ENCODE measurements around the gene SUGCT.

SUGCT gene

GRCh38 chr7:40680657-40681056 is 545.9 kb downstream of the SUGCT start:
- Histone ChIP-seq H3K4me3 (ENCODE audit: low read depth, low read length) (no peak overlapping the region), H3K27me3 (no peaks in the 10 kb centered on the region), H3K4me1 (no peaks in the 10 kb centered on the region), H3K36me3 (no peaks in the 10 kb centered on the region), H3K9me3 (no peaks in the 10 kb centered on the region)
- DNase-seq: peak; percentile 24
- TF ChIP-seq, protein P1, sequence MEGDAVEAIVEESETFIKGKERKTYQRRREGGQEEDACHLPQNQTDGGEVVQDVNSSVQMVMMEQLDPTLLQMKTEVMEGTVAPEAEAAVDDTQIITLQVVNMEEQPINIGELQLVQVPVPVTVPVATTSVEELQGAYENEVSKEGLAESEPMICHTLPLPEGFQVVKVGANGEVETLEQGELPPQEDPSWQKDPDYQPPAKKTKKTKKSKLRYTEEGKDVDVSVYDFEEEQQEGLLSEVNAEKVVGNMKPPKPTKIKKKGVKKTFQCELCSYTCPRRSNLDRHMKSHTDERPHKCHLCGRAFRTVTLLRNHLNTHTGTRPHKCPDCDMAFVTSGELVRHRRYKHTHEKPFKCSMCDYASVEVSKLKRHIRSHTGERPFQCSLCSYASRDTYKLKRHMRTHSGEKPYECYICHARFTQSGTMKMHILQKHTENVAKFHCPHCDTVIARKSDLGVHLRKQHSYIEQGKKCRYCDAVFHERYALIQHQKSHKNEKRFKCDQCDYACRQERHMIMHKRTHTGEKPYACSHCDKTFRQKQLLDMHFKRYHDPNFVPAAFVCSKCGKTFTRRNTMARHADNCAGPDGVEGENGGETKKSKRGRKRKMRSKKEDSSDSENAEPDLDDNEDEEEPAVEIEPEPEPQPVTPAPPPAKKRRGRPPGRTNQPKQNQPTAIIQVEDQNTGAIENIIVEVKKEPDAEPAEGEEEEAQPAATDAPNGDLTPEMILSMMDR (IDR thresholded peaks at IDR 0.05; ENCODE audit: low read depth, low read length): peak; percentile 70

DNA sequence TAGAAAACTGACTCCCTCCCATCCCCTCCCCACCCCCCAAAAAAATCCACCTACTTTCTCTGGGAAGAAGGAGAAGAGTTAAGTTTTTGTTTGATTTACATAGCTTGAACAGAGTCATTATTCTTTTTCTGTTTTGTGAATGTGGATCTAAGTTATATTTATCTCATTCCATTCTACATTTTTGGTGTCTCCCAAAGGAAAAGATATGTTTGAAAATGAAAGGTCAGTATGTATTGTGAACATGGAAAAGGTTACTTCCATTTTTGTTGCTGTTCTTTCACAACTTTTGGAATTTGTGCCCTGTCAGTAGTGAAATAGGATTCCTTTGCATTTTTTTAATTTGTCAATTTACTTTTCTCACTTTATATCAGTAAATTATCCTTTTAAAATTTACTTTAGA is 547.9 kb downstream of the SUGCT start:
- Histone ChIP-seq H3K4me1 (no peaks in the 10 kb centered on the region), H3K27me3 (no peaks in the 10 kb centered on the region), H3K36me3 (no peaks in the 10 kb centered on the region), H3K4me3 (ENCODE audit: low read depth, low read length) (no peak overlapping the region), H3K9me3 (no peaks in the 10 kb centered on the region)
- DNase-seq: no peak
- TF ChIP-seq, protein P1 (IDR thresholded peaks at IDR 0.05; ENCODE audit: low read depth, low read length): no peak

DNA sequence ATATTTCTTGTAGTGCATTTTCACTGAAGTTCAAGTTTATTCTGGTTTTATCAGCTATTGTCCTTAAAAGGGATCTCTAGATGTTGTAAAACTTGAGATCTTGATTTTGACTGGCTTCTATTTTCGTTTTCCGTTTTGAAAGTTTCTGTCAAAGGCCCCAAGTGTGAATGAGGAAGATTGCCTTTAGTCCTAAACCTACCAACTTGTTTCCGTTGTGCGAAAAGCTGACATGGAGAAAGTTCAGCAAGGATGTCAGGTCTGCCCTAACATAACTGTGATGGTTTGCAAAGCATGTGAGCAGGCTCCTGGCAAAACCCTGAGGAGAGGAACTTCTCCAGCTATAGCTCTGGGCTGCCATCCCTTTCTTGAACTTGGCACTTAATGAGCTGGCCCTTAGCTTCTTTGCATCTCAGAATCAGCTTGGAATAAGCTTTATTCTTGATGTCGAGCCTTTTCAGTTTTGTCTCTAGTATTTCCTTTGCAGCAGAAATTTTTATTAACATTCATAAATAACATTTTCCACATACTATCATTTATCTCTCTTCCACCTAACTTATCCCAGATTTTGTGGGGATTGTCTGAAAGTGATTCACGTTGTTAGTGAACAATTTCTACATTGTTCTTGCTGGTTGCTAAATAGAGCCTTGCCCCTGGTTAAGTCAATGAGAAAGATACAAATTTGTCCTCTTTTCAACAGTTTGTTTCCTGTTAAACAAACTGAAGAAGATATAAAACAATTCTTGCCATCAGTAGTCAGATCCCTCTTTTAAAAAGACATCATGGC is 559.4 kb downstream of the SUGCT start:
- DNase-seq: no peak

DNA sequence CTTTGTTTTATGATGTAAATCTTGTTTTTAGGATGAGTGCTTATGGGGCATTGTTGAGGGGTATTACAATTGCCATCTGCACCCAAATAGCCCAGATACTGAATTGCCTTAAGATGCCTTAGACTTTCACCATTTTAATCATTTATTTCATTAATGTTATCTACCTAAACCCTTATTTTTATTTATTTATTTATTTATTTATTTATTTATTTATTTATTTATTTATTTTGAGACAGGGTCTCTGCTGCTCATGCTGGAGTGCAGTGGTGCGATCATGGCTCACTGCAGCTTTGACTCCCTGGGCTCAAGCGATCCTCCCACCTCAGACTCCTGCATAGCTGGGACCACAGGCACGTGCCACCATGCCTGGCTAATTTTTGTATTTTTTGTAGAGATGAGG is 560.2 kb downstream of the SUGCT start:
- no peaks in the 10 kb centered on the region for H3K9me3 ChIP-seq
- no peak for DNase-seq

More for the DNA sequence above, 559.4 kb downstream of the SUGCT start:
- no peak overlapping the region for H3K4me3 ChIP-seq (ENCODE audit: low read depth, low read length)
- H3K36me3 ChIP-seq: no peaks in the 10 kb centered on the region
- no peaks in the 10 kb centered on the region for H3K27me3 ChIP-seq
- H3K9me3 ChIP-seq: no peaks in the 10 kb centered on the region
- no peaks in the 10 kb centered on the region for H3K4me1 ChIP-seq
- TF ChIP-seq, protein P1 (IDR thresholded peaks at IDR 0.05; ENCODE audit: low read depth, low read length): no peak

GRCh38 chr7:40697653-40698052 is 562.8 kb downstream of the SUGCT start:
- TF ChIP-seq, protein P1 (IDR thresholded peaks at IDR 0.05; ENCODE audit: low read depth, low read length): no peak
- no peaks in the 10 kb centered on the region for H3K36me3 ChIP-seq
- no peaks in the 10 kb centered on the region for H3K9me3 ChIP-seq
- H3K27me3 ChIP-seq: no peaks in the 10 kb centered on the region
- no peak overlapping the region for H3K4me3 ChIP-seq (ENCODE audit: low read depth, low read length)
- peaks cover 10% of the 10 kb centered on the region for H3K4me1 ChIP-seq
- no peak for DNase-seq

More for the DNA sequence above, 560.2 kb downstream of the SUGCT start:
- TF ChIP-seq, protein P1 (IDR thresholded peaks at IDR 0.05; ENCODE audit: low read depth, low read length): no peak
- no peaks in the 10 kb centered on the region for H3K4me1 ChIP-seq
- H3K4me3 ChIP-seq (ENCODE audit: low read depth, low read length): no peak overlapping the region
- no peaks in the 10 kb centered on the region for H3K36me3 ChIP-seq
- H3K27me3 ChIP-seq: no peaks in the 10 kb centered on the region

- DNase-seq: no peak
Observed at GRCh38 chr7:40698214-40698920, 563.6 kb downstream of the SUGCT start.

More at GRCh38 chr7:40698214-40698920, 563.6 kb downstream of the SUGCT start:
- H3K27me3 ChIP-seq: no peaks in the 10 kb centered on the region
- H3K9me3 ChIP-seq: no peaks in the 10 kb centered on the region
- TF ChIP-seq, protein P1 (IDR thresholded peaks at IDR 0.05; ENCODE audit: low read depth, low read length): no peak
- no peaks in the 10 kb centered on the region for H3K36me3 ChIP-seq
- no peak overlapping the region for H3K4me3 ChIP-seq (ENCODE audit: low read depth, low read length)
- H3K4me1 ChIP-seq: peaks cover 10% of the 10 kb centered on the region

Data from BE2C (cell line).